GM18517 (cell line): Measurements from ENCODE around the gene COPS3.
A peak's percentile ranks its signal among the peaks of the same experiment; 100 is the strongest.

Experiments used
- ATAC-seq: cut with Tn5 transposase; IDR thresholded peaks from one replicate; pipeline ENCODE4 v1.9.1; 2021; ENCODE audit warnings: mild to moderate bottlenecking, moderate library complexity; ENCODE audit not compliant: unreplicated experiment

Gene COPS3

GRCh38 chr17:17221329-17221728, 59.7 kb downstream of the COPS3 start:
- no peak for ATAC-seq

- ATAC-seq = no peak
Observed at GRCh38 chr17:17220529-17220928, 60.5 kb downstream of the COPS3 start.

- ATAC-seq = no peak
Observed at GRCh38 chr17:17217995-17218394, 63.1 kb downstream of the COPS3 start.

GRCh38 chr17:17216776-17217175, 64.3 kb downstream of the COPS3 start:
- no peak for ATAC-seq

GRCh38 chr17:17216236-17216635, 64.8 kb downstream of the COPS3 start:
- no peak for ATAC-seq

- ATAC-seq = no peak
Observed at GRCh38 chr17:17215575-17215974, 65.5 kb downstream of the COPS3 start.

GRCh38 chr17:17214646-17215436, 66.2 kb downstream of the COPS3 start:
- no peak for ATAC-seq

- ATAC-seq = no peak
Observed at GRCh38 chr17:17213775-17214174, 67.3 kb downstream of the COPS3 start.

- ATAC-seq = no peak
Observed at GRCh38 chr17:17207998-17208397, 73.0 kb downstream of the COPS3 start.

- ATAC-seq = no peak
Observed at GRCh38 chr17:17206913-17207335, 74.1 kb downstream of the COPS3 start.

GRCh38 chr17:17206124-17206912, 74.7 kb downstream of the COPS3 start, which contains the start of gene PLD6:
Gene PLD6, minus strand, starts transcription at chr17:17206333. Its CDS starts 47 bp downstream, at chr17:17206286.
- peak; percentile 52 for ATAC-seq

- ATAC-seq = peak; percentile 37
Observed at GRCh38 chr17:17205368-17206123, 75.5 kb downstream of the COPS3 start.

- no peak for ATAC-seq
Observed at GRCh38 chr17:17204635-17205231, 76.3 kb downstream of the COPS3 start.

- no peak for ATAC-seq
Observed at GRCh38 chr17:17204041-17204591, 76.9 kb downstream of the COPS3 start.

GRCh38 chr17:17203173-17203730, 77.8 kb downstream of the COPS3 start:
- no peak for ATAC-seq

GRCh38 chr17:17201907-17202306, 79.1 kb downstream of the COPS3 start:
- ATAC-seq = no peak

GRCh38 chr17:17201271-17201670, 79.8 kb downstream of the COPS3 start:
- ATAC-seq = no peak

- no peak for ATAC-seq
Observed at GRCh38 chr17:17200831-17201230, 80.2 kb downstream of the COPS3 start.

GRCh38 chr17:17200311-17200710, 80.7 kb downstream of the COPS3 start:
- no peak for ATAC-seq

- ATAC-seq = no peak
Observed at GRCh38 chr17:17198281-17198680, 82.8 kb downstream of the COPS3 start.
